Bronchial epithelial cell (primary cell): ENCODE measurements around the gene MYLK2. TPM values are rescaled to one million over a fixed set of nuclear protein-coding genes. Genes with fewer than 3 reads are reported as not detected.

Source experiments
- DNase-seq: peaks from one replicate; pipeline ENCODE4 v3.0.0-alpha.2; 2010; ENCODE audit warnings: low read depth
- FAIRE-seq: peaks from 2 replicates; lab custom pipeline; 2011; peaks lifted over from hg19 to GRCh38; lab: Jason Lieb, UNC
- H3K27me3 ChIP-seq: 2 replicates; pipeline ENCODE4 v1.5.1; 2011; ENCODE audit warnings: low read length; ENCODE audit not compliant: control insufficient read depth, insufficient read depth
- H3K36me3 ChIP-seq: 2 replicates; pipeline ENCODE4 v1.5.1; 2011; ENCODE audit warnings: low read length; ENCODE audit not compliant: control insufficient read depth, insufficient read depth
- H3K4me3 ChIP-seq: 2 replicates; pipeline ENCODE4 v1.5.1; 2011; ENCODE audit warnings: mild to moderate bottlenecking, low read depth, low read length, control low read depth
- total RNA-seq: library from RNA; depleted of rRNA; stranded (reverse); fragments of >200 nt; gene quantifications from 2 replicates; pipeline ENCODE4 v1.2.1, GENCODE V29; 2014
- TF ChIP-seq, protein P1 (sequence below): IDR thresholded peaks from 2 replicates; pipeline ENCODE4 v1.5.1; 2011; ENCODE audit warnings: mild to moderate bottlenecking, moderate library complexity, low read length, control low read depth, inconsistent platforms; ENCODE audit not compliant: insufficient read depth, severe bottlenecking

Gene MYLK2
- total RNA-seq, 1 donor from 2014 or later = not detected

DNA sequence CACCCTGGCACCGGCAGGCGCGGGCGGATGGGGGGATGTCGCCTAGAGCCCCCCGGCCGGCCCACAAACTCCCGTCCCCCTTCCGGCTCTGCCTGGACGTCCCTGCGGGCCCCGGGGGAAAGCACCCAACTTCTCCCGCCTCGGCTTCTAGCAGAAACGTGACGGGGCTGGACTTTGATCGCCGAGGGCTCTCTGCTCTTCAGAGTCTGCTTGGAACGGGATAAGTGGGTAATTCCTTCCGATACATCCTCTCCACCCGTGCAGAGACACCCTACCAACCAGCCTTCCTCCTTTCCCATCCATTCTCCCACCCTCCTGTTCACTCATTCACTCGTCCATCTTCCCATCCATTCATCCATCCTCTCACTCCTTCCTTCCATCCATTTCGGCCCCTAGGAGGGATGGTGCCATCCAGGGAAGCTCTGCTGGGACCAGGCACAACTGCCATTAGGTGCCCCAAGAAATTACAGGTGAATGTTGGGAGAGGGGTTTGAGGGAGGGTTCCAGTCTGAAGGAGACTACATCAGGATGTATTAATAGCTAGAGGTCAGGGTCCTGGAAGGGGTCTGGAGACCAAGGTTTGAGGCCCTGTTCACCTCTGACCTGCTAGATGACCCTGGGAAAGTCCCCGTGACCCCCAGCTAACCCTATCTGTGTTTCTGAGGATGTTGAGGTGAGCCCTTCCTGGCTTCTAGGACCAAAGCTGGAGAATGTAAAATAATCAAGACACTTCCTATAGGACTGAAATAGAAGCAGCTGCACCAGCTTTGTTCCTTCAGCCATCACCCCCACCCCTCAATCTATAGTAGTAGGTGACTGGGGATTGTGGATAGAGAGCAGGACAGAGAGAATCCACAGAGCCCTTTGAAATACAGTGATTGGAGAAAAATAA lies 51.8 kb downstream of the MYLK2 start:
- H3K27me3 ChIP-seq = peaks cover 28% of the 10 kb centered on the region
- DNase-seq = no peak
- FAIRE-seq = no peak
- H3K36me3 ChIP-seq = no peaks in the 10 kb centered on the region
- no peak overlapping the region for H3K4me3 ChIP-seq
- TF ChIP-seq, protein P1, sequence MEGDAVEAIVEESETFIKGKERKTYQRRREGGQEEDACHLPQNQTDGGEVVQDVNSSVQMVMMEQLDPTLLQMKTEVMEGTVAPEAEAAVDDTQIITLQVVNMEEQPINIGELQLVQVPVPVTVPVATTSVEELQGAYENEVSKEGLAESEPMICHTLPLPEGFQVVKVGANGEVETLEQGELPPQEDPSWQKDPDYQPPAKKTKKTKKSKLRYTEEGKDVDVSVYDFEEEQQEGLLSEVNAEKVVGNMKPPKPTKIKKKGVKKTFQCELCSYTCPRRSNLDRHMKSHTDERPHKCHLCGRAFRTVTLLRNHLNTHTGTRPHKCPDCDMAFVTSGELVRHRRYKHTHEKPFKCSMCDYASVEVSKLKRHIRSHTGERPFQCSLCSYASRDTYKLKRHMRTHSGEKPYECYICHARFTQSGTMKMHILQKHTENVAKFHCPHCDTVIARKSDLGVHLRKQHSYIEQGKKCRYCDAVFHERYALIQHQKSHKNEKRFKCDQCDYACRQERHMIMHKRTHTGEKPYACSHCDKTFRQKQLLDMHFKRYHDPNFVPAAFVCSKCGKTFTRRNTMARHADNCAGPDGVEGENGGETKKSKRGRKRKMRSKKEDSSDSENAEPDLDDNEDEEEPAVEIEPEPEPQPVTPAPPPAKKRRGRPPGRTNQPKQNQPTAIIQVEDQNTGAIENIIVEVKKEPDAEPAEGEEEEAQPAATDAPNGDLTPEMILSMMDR = no peak

DNA sequence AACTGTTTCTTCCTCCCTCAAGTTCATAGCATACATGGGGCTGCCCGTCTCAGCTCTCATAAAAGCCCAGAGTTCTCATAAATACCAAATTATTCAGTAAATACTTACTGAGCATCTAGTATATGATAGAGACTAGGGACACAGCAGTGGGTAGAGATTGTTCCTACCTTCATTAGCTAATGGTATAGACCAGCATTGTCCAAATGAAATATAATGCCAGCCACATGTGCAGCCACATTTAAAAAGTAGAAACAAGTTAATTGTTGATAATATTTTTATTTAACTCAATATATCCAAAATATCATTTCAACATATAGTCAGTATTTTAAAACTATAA lies 52.4 kb downstream of the MYLK2 start:
- DNase-seq (no peak), FAIRE-seq (no peak)
- Histone ChIP-seq H3K4me3 (no peak overlapping the region), H3K27me3 (peaks cover 28% of the 10 kb centered on the region), H3K36me3 (no peaks in the 10 kb centered on the region)
- TF ChIP-seq, protein P1 = no peak

DNA sequence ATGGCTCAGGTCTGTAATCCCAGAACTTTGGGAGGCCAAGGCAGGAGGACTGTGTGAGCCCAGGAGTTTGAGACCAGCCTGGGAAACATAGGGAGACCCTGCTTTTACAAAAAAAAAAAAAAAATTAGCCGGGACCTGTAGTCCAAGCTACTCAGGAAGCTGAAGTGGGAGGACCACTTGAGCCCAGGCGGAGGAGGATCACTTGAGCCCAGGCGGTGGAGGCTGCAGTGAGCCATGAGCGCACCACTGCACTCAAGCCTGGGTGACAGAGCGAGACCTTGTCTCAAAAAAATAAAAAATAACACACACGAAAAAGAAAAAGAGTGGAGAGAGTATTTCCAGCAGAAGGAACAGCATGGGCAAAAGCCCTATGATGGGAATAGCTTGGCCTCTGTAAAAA lies 53.2 kb downstream of the MYLK2 start:
- no peak for FAIRE-seq

DNA sequence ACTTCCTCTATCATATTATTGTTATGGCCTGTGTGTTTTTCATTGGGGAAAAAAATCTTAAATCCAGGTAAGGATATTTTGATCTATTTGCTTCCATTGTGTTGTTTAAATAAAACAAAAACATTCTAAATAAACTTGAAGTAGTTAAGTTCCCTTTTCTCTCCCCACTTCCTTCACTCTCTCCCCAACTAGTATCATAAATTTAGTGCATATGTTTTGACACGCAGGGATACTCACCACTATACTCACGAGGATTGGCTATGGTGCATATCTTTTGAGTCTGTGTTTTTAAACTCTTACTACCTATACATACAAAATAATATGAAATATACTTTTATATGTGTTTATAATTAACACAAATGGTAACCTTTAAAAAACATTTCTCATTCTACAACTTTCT lies 56.5 kb downstream of the MYLK2 start:
- no peak for FAIRE-seq
- Histone ChIP-seq H3K4me3 (no peak overlapping the region), H3K36me3 (no peaks in the 10 kb centered on the region), H3K27me3 (peaks cover 11% of the 10 kb centered on the region)
- TF ChIP-seq, protein P1 = no peak
- DNase-seq = no peak

More for the DNA sequence above, 53.2 kb downstream of the MYLK2 start:
- no peak for DNase-seq
- H3K27me3 ChIP-seq = peaks cover 27% of the 10 kb centered on the region
- TF ChIP-seq, protein P1 = no peak
- H3K4me3 ChIP-seq = no peak overlapping the region
- no peaks in the 10 kb centered on the region for H3K36me3 ChIP-seq

DNA sequence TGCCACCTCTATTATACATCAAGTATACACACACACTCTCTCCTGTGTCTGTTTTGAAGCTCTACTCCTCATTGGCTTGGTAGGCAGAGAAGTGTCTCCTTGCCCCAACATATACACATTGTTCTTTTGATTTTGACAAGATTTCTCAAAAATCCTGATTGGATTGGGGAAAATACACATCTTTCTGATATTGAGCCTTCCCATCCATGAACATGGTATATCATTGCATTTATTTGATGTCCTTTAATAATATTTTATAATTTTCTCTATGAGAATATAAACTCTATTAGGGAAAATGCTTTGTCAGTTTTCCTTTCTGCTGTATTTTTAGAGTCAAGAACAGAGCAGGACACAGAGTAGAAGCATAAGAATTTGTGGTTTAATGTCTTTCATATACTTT lies 58.5 kb downstream of the MYLK2 start:
- DNase-seq = no peak
- TF ChIP-seq, protein P1 = no peak
- no peak for FAIRE-seq
- Histone ChIP-seq H3K4me3 (no peak overlapping the region), H3K36me3 (no peaks in the 10 kb centered on the region), H3K27me3 (no peaks in the 10 kb centered on the region)
